ENCODE results near the gene ZDHHC21.

- TF ChIP-seq, protein P1, sequence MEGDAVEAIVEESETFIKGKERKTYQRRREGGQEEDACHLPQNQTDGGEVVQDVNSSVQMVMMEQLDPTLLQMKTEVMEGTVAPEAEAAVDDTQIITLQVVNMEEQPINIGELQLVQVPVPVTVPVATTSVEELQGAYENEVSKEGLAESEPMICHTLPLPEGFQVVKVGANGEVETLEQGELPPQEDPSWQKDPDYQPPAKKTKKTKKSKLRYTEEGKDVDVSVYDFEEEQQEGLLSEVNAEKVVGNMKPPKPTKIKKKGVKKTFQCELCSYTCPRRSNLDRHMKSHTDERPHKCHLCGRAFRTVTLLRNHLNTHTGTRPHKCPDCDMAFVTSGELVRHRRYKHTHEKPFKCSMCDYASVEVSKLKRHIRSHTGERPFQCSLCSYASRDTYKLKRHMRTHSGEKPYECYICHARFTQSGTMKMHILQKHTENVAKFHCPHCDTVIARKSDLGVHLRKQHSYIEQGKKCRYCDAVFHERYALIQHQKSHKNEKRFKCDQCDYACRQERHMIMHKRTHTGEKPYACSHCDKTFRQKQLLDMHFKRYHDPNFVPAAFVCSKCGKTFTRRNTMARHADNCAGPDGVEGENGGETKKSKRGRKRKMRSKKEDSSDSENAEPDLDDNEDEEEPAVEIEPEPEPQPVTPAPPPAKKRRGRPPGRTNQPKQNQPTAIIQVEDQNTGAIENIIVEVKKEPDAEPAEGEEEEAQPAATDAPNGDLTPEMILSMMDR (IDR thresholded peaks at IDR 0.05), result no peak
- no peak for TF ChIP-seq POLR2A (IDR thresholded peaks at IDR 0.05)
Measured at GRCh38 chr9:14608540-14608939, 84.7 kb downstream of the ZDHHC21 start.
